Right renal cortex interstitium (tissue), 3 donors: ENCODE results near the gene STH. TPM values are rescaled to one million over a fixed set of nuclear protein-coding genes. Genes with fewer than 3 reads are reported as not detected.
A peak's percentile ranks its signal among the peaks of the same experiment; 100 is the strongest.

Experiments used
- DNase-seq, 3 donors: peaks; one replicate each; pipeline ENCODE4 v3.0.0-alpha.2; 2013; ENCODE audit warnings: low read depth in 3 of 3, low spot score in 2 of 3
- polyA plus RNA-seq, 3 donors: library from polyadenylated mRNA; unstranded; fragments of 120-200 nt; gene quantifications; one replicate each; pipeline ENCODE4 v1.2.1, GENCODE V29; 2013; ENCODE audit not compliant: insufficient read length in 3 of 3

The STH gene
- polyA plus RNA-seq, 3 donors, result not detected

GRCh38 chr17:46042246-46042645 lies 43.2 kb downstream of the STH start:
- no peak for DNase-seq

GRCh38 chr17:46042925-46043324 lies 43.9 kb downstream of the STH start:
- DNase-seq, result no peak

- DNase-seq, result no peak
These were observed 44.6 kb downstream of the STH start for GRCh38 chr17:46043606-46044005.

DNA sequence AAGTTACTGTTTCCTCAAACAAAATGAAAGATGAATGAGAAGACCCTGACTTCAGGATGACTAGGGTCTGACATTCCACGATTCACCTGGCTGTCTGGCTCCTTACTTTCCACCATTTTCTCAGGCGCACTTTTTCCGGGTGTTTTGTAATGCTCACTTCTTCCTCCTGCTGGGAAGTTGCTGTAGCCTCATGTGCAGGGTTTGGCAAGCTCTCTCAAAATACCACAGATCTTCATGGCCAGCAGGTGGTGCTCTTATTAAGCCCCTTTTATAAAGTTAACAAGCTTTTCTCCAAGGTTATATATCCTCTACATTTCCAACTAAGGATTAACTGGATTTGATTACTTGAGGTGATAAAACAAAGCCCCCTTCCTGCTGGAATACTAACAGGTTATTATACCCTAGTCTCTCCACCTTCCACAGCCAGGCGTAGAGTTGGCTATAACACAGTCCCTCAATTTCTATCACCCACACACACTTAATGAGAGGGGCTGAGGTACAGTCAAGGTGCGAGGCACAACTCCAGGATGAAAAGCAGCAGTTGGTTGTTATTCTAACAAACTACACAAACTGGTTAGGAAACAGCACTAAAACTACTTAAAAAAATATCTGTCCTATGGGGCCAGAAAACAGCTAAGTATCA lies 45.4 kb downstream of the STH start:
- DNase-seq, result peak; percentile 62 to 68 (median 66)

DNA sequence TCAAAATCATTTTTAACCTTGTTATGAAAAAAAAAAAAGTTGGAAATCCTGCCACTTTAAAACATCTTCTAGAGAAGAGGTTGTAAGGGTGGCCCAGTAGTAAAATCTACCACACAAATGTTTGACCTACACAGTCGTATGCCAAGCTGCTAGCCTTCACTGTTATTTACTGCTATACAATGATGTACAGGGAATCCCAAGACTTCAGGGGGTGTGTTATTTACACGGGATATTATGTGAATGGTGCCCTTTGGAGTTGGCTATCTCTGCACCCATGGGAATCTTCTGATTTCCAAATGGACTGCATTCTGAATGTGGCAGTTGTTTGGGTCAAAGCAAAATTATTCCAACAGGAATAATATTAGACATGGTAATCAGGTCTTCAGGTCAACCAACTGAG lies 45.9 kb downstream of the STH start:
- DNase-seq, result no peak

GRCh38 chr17:46045639-46046038 lies 46.6 kb downstream of the STH start:
- DNase-seq, result no peak

DNA sequence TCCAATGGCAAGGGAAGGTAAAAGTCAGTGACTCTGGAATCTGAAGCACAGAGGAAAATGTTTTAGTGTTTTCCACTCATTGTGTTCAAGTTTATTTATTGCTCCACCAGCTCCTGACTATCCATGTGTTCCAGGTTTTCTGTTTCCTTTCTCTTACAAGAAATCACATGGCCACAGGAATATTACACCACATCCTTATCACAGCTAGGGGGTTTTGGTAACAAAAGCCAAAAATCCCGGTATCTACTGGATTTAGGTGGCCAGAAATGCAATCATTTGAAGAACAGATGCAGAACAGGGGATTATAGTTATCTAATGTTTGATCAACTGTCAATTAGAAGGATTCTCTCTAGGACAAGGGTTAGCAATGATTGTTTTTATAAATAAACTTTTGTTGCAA lies 47.9 kb downstream of the STH start:
- no peak for DNase-seq

DNA sequence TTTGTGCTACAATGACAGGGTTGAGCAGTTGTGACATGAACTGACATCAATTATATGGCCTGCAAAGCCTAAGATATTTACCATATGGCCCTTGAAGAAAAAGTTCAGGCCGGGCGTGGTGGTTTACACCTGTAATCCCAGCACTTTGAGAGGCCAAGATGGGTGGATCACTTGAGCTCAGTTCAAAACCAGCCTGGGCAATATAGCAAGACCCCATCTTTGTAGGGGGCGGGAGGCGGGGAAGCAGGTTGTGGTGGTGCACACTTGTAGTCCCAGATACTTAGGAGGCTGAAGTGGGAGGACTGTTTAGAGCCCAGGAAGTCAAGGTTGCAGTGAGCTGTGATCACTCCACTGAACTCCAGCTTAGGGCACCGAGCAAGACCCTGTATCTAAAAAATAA lies 48.3 kb downstream of the STH start:
- DNase-seq, result no peak

- no peak for DNase-seq
These were observed 48.8 kb downstream of the STH start for GRCh38 chr17:46047856-46048255.

Other genes starting within 250 kb of the STH start
- under 1 TPM in 2 of 3 donors, not detected in 1; 0.19 to 0.98 TPM for gene CRHR1, start 214.9 kb upstream of the STH start, polyA plus RNA-seq
- gene SPPL2C, start 154.4 kb upstream of the STH start, polyA plus RNA-seq, result not detected
- 10 to 100 TPM in 1 of 3 donors, 1 to 10 TPM in 2; 7.7 to 11.3 (median 9.5) TPM for gene MAPT, start 104.7 kb upstream of the STH start, polyA plus RNA-seq
- gene KANSL1, start 194.2 kb downstream of the STH start, polyA plus RNA-seq, result 10 to 100 TPM; 53.4 to 57.6 (median 53.7) TPM